Muscle of leg (tissue), 11 donors: Measurements from ENCODE around the gene ADGRL4. TPM values are rescaled to one million over a fixed set of nuclear protein-coding genes. Genes with fewer than 3 reads are reported as not detected.
"Not testable (repeated sequence)": the region's sequence is repeated elsewhere in the genome, so short reads cannot be mapped to it uniquely, and the experiment has no call there.

Experiments
- DNase-seq: peaks from one replicate; pipeline ENCODE4 v3.0.0; 2013
- H3K27ac ChIP-seq: one replicate; pipeline ENCODE4 v1.5.1; 2013; ENCODE audit warnings: mild to moderate bottlenecking, low read length, control low read depth
- H3K27me3 ChIP-seq: one replicate; pipeline ENCODE4 v1.6.1; 2013; ENCODE audit warnings: low read length; ENCODE audit not compliant: control insufficient read depth, insufficient read depth
- H3K36me3 ChIP-seq: one replicate; pipeline ENCODE4 v1.6.1; 2013; ENCODE audit warnings: low read length; ENCODE audit not compliant: control insufficient read depth, insufficient read depth
- H3K4me1 ChIP-seq: one replicate; pipeline ENCODE4 v1.6.1; 2013; ENCODE audit warnings: low read length; ENCODE audit not compliant: control insufficient read depth, insufficient read depth
- H3K4me3 ChIP-seq: one replicate; pipeline ENCODE4 v1.5.1; 2013; ENCODE audit warnings: low read length, control low read depth
- H3K9me3 ChIP-seq: replicated peaks from 2 replicates; pipeline ENCODE4 v1.6.1; 2013; ENCODE audit warnings: low read depth, low read length; ENCODE audit not compliant: control insufficient read depth
- WGBS: methylation state at CpG from one replicate; pipeline ENCODE4 v1.1.5; 2013; ENCODE audit warnings: missing lambda C conversion rate; ENCODE audit not compliant: insufficient coverage; 5-methylcytosine and 5-hydroxymethylcytosine counted together
- polyA plus RNA-seq, 8 donors: library from polyadenylated mRNA; unstranded; fragments of 120-200 nt; gene quantifications; one replicate each; pipeline versions ENCODE4 v1.2.1 to v1.2.3, GENCODE V29; 2013; ENCODE audit warnings: inconsistent platforms in 1 of 8, low replicate concordance in 1 of 8; ENCODE audit not compliant: insufficient read length in 8 of 8, insufficient read depth in 1 of 8
- total RNA-seq: library from RNA; stranded (reverse); fragments of 120-200 nt; gene quantifications from one replicate; pipeline ENCODE4 v1.2.4, GENCODE V29; 2013

The ADGRL4 gene
- total and polyA plus RNA-seq, 9 donors = 13.2 to 19.8 (median 15.3) TPM

GRCh38 chr1:78887458-78887857, 119.1 kb downstream of the ADGRL4 start:
- no peak for DNase-seq
- Histone ChIP-seq H3K36me3 (no peaks in the 10 kb centered on the region), H3K4me3 (no peak overlapping the region), H3K9me3 (no peaks in the 10 kb centered on the region), H3K27ac (no peak overlapping the region), H3K27me3 (no peaks in the 10 kb centered on the region), H3K4me1 (no peaks in the 10 kb centered on the region)
- no CpG with 5 or more reads among the region's 2 CpGs for WGBS

GRCh38 chr1:78884685-78885452, 121.7 kb downstream of the ADGRL4 start:
- Histone ChIP-seq H3K27ac (no peak overlapping the region), H3K36me3 (no peaks in the 10 kb centered on the region), H3K9me3 (no peaks in the 10 kb centered on the region), H3K27me3 (no peaks in the 10 kb centered on the region), H3K4me1 (no peaks in the 10 kb centered on the region), H3K4me3 (no peak overlapping the region)
- 21% methylated on average over 2 of the region's 6 CpGs for WGBS
- DNase-seq = peak; percentile 7

- H3K36me3 ChIP-seq = no peaks in the 10 kb centered on the region
- 65% methylated on average over 5 of the region's 5 CpGs for WGBS
These were observed 126.3 kb downstream of the ADGRL4 start for GRCh38 chr1:78880223-78880622.

GRCh38 chr1:78875986-78876385, 130.5 kb downstream of the ADGRL4 start:
- not testable (repeated sequence) for DNase-seq, H3K4me3 ChIP-seq, H3K27me3 ChIP-seq, H3K36me3 ChIP-seq, H3K4me1 ChIP-seq, H3K27ac ChIP-seq, H3K9me3 ChIP-seq
- 97% methylated on average over 4 of the region's 4 CpGs for WGBS

More at GRCh38 chr1:78880223-78880622, 126.3 kb downstream of the ADGRL4 start:
- Histone ChIP-seq H3K4me1 (no peaks in the 10 kb centered on the region), H3K27ac (no peak overlapping the region), H3K9me3 (no peaks in the 10 kb centered on the region), H3K27me3 (no peaks in the 10 kb centered on the region), H3K4me3 (no peak overlapping the region)
- DNase-seq = no peak

- H3K4me1 ChIP-seq, H3K4me3 ChIP-seq, H3K27me3 ChIP-seq, DNase-seq, H3K36me3 ChIP-seq, H3K9me3 ChIP-seq, H3K27ac ChIP-seq: not testable (repeated sequence)
- no CpG with 5 or more reads among the region's 4 CpGs for WGBS
These were observed 133.7 kb downstream of the ADGRL4 start for GRCh38 chr1:78872801-78873200.

- Histone ChIP-seq H3K9me3 (no peaks in the 10 kb centered on the region), H3K4me3 (no peak overlapping the region), H3K4me1 (no peaks in the 10 kb centered on the region), H3K36me3 (no peaks in the 10 kb centered on the region), H3K27ac (no peak overlapping the region), H3K27me3 (no peaks in the 10 kb centered on the region)
- WGBS = 75% methylated on average over 1 of the region's 1 CpG
- no peak for DNase-seq
These were observed 135.3 kb downstream of the ADGRL4 start for GRCh38 chr1:78871249-78871648.

- DNase-seq = peak; percentile 65
- Histone ChIP-seq H3K27ac (no peak overlapping the region), H3K36me3 (no peaks in the 10 kb centered on the region), H3K4me1 (no peaks in the 10 kb centered on the region), H3K27me3 (no peaks in the 10 kb centered on the region), H3K9me3 (no peaks in the 10 kb centered on the region), H3K4me3 (no peak overlapping the region)
- no CpG with 5 or more reads among the region's 2 CpGs for WGBS
These were observed 137.4 kb downstream of the ADGRL4 start for GRCh38 chr1:78869136-78869535.

- no peak for DNase-seq
- Histone ChIP-seq H3K4me1 (no peaks in the 10 kb centered on the region), H3K36me3 (no peaks in the 10 kb centered on the region), H3K27ac (no peak overlapping the region), H3K27me3 (no peaks in the 10 kb centered on the region), H3K4me3 (no peak overlapping the region), H3K9me3 (no peaks in the 10 kb centered on the region)
- WGBS = no CpG with 5 or more reads among the region's 2 CpGs
These were observed 142.4 kb downstream of the ADGRL4 start for GRCh38 chr1:78864175-78864574.

GRCh38 chr1:78856096-78856495, 150.4 kb downstream of the ADGRL4 start:
- WGBS = no CpG with 5 or more reads among the region's 2 CpGs
- Histone ChIP-seq H3K9me3 (peaks cover 2% of the 10 kb centered on the region), H3K27ac (no peak overlapping the region), H3K36me3 (no peaks in the 10 kb centered on the region), H3K27me3 (no peaks in the 10 kb centered on the region), H3K4me3 (no peak overlapping the region), H3K4me1 (no peaks in the 10 kb centered on the region)
- no peak for DNase-seq

GRCh38 chr1:78855258-78855657, 151.3 kb downstream of the ADGRL4 start:
- Histone ChIP-seq H3K27me3 (no peaks in the 10 kb centered on the region), H3K27ac (no peak overlapping the region), H3K4me3 (no peak overlapping the region), H3K36me3 (no peaks in the 10 kb centered on the region), H3K9me3 (peaks cover 2% of the 10 kb centered on the region), H3K4me1 (no peaks in the 10 kb centered on the region)
- DNase-seq = no peak

- Histone ChIP-seq H3K4me1 (no peaks in the 10 kb centered on the region), H3K36me3 (no peaks in the 10 kb centered on the region), H3K9me3 (peaks cover 2% of the 10 kb centered on the region), H3K27me3 (no peaks in the 10 kb centered on the region), H3K4me3 (no peak overlapping the region), H3K27ac (no peak overlapping the region)
- 40% methylated on average over 1 of the region's 5 CpGs for WGBS
- no peak for DNase-seq
These were observed 152.0 kb downstream of the ADGRL4 start for GRCh38 chr1:78854556-78854955.
